GM12801 (cell line): ENCODE results near the gene ZCCHC9.

ENCODE experiments used
- CTCF ChIP-seq: IDR thresholded peaks from one replicate; pipeline ENCODE4 v1.5.1; 2011; ENCODE audit warnings: control low read depth; ENCODE audit not compliant: insufficient read length; ENCODE audit errors: extremely low read depth

Gene ZCCHC9

GRCh38 chr5:81350507-81350906, 49.1 kb downstream of the ZCCHC9 start:
- TF ChIP-seq CTCF, result no peak

DNA sequence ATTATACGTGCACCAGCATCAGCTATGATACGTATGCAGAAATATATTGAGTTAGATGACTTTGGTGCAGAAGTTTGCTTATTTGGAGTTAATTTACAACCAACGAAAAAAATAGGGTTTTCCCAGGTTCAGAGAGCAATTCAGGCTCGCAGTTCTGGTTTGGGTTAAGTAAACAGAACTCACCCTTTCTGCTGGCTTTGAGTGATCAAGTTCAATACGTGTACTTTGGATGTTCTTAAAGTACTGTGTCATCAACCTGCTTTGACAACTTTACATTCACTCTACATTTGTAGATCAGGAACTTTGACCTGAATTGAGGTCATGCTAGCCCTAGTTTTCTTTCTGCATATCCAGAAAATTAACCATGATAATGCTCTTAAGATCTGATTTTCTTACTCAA, 51.8 kb downstream of the ZCCHC9 start:
- no peak for TF ChIP-seq CTCF

GRCh38 chr5:81354093-81354492, 52.7 kb downstream of the ZCCHC9 start:
- TF ChIP-seq CTCF, result no peak

DNA sequence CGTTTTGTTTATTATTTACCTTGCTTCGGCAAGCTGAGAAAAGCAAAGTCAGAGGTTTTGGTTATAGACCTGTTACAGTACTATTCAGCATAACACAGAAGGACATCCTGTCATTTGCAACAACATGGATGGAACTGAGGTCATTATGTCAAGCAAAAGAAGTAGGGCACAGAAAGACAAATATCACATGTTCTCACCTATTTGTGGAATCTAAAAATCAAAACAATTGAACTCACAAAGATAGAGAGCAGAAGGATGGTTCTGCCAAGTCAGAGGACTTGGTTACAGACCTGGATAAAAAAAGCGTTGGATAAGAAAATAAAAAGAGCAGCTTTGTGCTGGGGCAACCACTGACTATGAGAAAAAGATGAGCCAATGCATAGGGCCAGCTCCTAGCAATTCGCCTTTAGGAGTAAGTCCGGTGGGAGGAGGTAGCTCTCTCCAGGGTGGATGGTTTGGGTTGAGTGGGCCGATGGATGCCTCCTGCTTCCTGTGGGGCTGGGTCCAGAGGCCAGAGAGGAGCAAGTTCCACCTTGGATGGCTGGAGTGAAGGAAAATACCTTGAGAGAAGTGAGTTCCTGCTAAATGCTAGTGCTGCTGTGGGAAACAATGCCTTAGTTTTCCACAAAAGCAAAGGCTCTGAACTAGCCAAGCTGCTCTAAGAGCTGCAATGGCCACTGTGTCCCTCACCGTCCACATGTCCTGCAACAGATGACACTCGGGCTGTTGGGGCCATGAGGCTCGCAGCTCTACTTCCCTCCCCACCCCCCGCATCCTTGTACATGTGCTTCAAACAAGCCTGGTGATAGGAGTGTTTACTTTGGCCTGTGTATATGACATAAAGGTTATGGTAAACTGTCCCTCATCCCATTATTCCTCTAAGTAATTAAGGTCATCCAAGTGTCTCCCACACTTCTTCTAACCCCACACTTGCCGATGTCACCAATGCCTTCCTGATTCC, 54.2 kb downstream of the ZCCHC9 start:
- TF ChIP-seq CTCF, result no peak

DNA sequence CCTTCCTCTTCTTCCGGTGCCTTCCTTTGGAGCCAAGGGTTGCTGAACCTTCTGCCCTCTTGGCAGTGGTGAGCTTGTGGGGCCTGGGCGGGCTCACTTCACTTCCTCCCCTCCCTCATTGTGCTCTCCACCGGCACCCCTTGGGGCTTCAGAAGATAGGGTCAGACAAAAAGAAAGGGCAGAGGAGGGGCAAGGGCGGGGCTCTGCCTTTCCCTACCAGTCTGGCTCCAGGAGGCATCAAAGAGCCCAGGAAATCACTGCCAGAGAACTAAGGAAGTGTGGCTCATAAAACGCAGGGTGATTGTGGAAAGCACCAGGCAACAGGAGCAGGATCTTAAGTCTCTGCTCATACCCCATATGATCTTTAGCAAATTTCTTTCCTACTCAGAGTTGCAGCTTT, 57.7 kb downstream of the ZCCHC9 start:
- TF ChIP-seq CTCF, result no peak

- no peak for TF ChIP-seq CTCF
Observed at GRCh38 chr5:81359881-81360280, 58.5 kb downstream of the ZCCHC9 start.

DNA sequence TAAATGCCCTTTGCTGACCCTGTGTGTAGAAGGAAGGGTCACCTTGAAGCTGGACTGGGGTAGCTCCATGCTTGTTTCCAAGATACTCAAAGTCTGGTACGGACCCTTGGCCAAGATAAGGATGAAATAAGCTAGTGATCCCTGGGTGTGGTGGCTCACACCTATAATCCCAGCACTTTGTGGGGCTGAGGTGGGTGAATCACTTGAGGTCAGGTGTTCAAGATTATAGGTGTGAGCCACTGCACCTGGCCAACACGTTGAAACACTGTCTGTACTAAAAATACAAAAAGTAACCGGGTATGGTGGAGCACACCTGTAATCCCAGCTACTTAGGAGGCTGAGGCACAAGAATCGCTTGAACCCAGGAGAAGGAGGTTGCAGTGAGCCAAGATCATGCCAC, 59.3 kb downstream of the ZCCHC9 start:
- no peak for TF ChIP-seq CTCF
